AG10803 (cell line): Measurements from ENCODE around the gene ATG4B.
A peak's percentile ranks its signal among the peaks of the same experiment; 100 is the strongest.
"Not testable (repeated sequence)": the region's sequence is repeated elsewhere in the genome, so short reads cannot be mapped to it uniquely, and the experiment has no call there.

Experiments used
- DNase-seq: peaks from one replicate; pipeline ENCODE4 v3.0.0; 2010; ENCODE audit warnings: low read depth
- H3K4me3 ChIP-seq: 2 replicates; pipeline ENCODE4 v1.5.1; 2011; ENCODE audit warnings: mild to moderate bottlenecking, low read length, control low read depth
- CTCF ChIP-seq: conservative IDR thresholded peaks from 2 replicates; pipeline ENCODE4 v1.5.1; 2011; ENCODE audit warnings: mild to moderate bottlenecking, low read length, control low read depth, inconsistent platforms

The ATG4B gene

GRCh38 chr2:241637018-241637794 is at the start of gene ATG4B, which contains the start of gene THAP4:
Gene ATG4B, plus strand, starts transcription at chr2:241637693. Its CDS starts 22 bp downstream, at chr2:241637715.
Gene THAP4, minus strand, starts transcription at chr2:241637158. Its CDS starts 141 bp downstream, at chr2:241637017.
- TF ChIP-seq CTCF: no peak
- DNase-seq: peak; percentile 83
- peak within 1 kb of the TSS; percentile 84 for H3K4me3 ChIP-seq

GRCh38 chr2:241589863-241590262 is 47.6 kb upstream of the ATG4B start:
- not testable (repeated sequence) for H3K4me3 ChIP-seq, DNase-seq

- H3K4me3 ChIP-seq, DNase-seq: not testable (repeated sequence)
Measured at GRCh38 chr2:241590496-241591455, 46.7 kb upstream of the ATG4B start.

GRCh38 chr2:241592126-241592845 is 45.2 kb upstream of the ATG4B start:
- DNase-seq: no peak
- no peak overlapping the region for H3K4me3 ChIP-seq
- no peak for TF ChIP-seq CTCF

GRCh38 chr2:241593271-241593670 is 44.2 kb upstream of the ATG4B start:
- DNase-seq: no peak
- H3K4me3 ChIP-seq: no peak overlapping the region
- no peak for TF ChIP-seq CTCF

- DNase-seq: no peak
- TF ChIP-seq CTCF: no peak; the same call in 1 of the 2 replicates
- H3K4me3 ChIP-seq: no peak overlapping the region
Measured at GRCh38 chr2:241595600-241596140, 41.8 kb upstream of the ATG4B start.

GRCh38 chr2:241597561-241597960 is 39.9 kb upstream of the ATG4B start:
- DNase-seq: no peak
- no peak for TF ChIP-seq CTCF
- H3K4me3 ChIP-seq: no peak overlapping the region
